Natural killer cell (primary cell): ENCODE results near the gene HAUS8. TPM values are rescaled to one million over a fixed set of nuclear protein-coding genes. Genes with fewer than 3 reads are reported as not detected.

Experiments used
- ATAC-seq, 3 donors: fragments of 150-1000 bp in 2 of 3; fragments of 200-7000 bp in 1 of 3; cut with Tn5 transposase; 1 replicate in 1 of 3; 2 replicates in 2 of 3; pipeline ENCODE4 v1.10.0; 2021; ENCODE audit warnings: mild to moderate bottlenecking in 2 of 3, moderate library complexity in 2 of 3
- DNase-seq, 2 donors: peaks; one replicate each; pipeline versions ENCODE4 v3.0.0 to v3.0.0-alpha.2; 2013 to 2021; ENCODE audit warnings: mixed read lengths in 1 of 2
- H3K27ac ChIP-seq: one replicate; pipeline ENCODE4 v1.5.1; 2013; ENCODE audit warnings: mild to moderate bottlenecking, low read length
- H3K27me3 ChIP-seq: one replicate; pipeline ENCODE4 v1.6.1; 2013; ENCODE audit warnings: low read length; ENCODE audit not compliant: control insufficient read depth, insufficient read depth
- H3K36me3 ChIP-seq: one replicate; pipeline ENCODE4 v1.6.1; 2013; ENCODE audit warnings: low read length; ENCODE audit not compliant: control insufficient read depth, insufficient read depth
- H3K4me1 ChIP-seq: one replicate; pipeline ENCODE4 v1.6.1; 2013; ENCODE audit warnings: low read length; ENCODE audit not compliant: control insufficient read depth, insufficient read depth
- H3K4me3 ChIP-seq: one replicate; pipeline ENCODE4 v1.5.1; 2013; ENCODE audit warnings: low read length
- H3K9me3 ChIP-seq: one replicate; pipeline ENCODE4 v1.6.1; 2013; ENCODE audit warnings: low read length; ENCODE audit not compliant: control insufficient read depth, insufficient read depth
- H3K27ac Mint-ChIP-seq, 2 donors: one replicate each; pipeline ENCODE4 v1.8.0; 2022; ENCODE audit warnings: mild to moderate bottlenecking in 2 of 2, mixed read lengths in 2 of 2, moderate library complexity in 1 of 2
- H3K27me3 Mint-ChIP-seq, 2 donors: one replicate each; pipeline ENCODE4 v1.8.0; 2022; ENCODE audit warnings: low read depth in 2 of 2, mixed read lengths in 2 of 2
- H3K36me3 Mint-ChIP-seq: one replicate; pipeline ENCODE4 v1.8.0; 2022; ENCODE audit warnings: mixed read lengths
- H3K4me1 Mint-ChIP-seq, 2 donors: one replicate each; pipeline ENCODE4 v1.8.0; 2022; ENCODE audit warnings: mixed read lengths in 2 of 2
- H3K4me3 Mint-ChIP-seq: one replicate; pipeline ENCODE4 v1.8.0; 2022; ENCODE audit warnings: mild to moderate bottlenecking, moderate library complexity, mixed read lengths
- H3K9me3 Mint-ChIP-seq, 2 donors: one replicate each; pipeline ENCODE4 v1.8.0; 2022; ENCODE audit warnings: mixed read lengths in 2 of 2
- WGBS: methylation state at CpG from one replicate; pipeline ENCODE4 v1.1.7; 2013; ENCODE audit warnings: missing lambda C conversion rate; ENCODE audit not compliant: insufficient coverage; 5-methylcytosine and 5-hydroxymethylcytosine counted together
- intact Hi-C: fragments of 100-400 bp; cut with micrococcal nuclease; formaldehyde crosslinking; loops from one replicate; pipeline ENCODE4 v1.14.2; 2022
- total RNA-seq, 4 donors: library from RNA; stranded (reverse); fragments of 120-200 nt in 1 of 4; gene quantifications; one replicate each; pipeline versions ENCODE4 v1.2.3 to v1.2.4, GENCODE V29; 2013 to 2022
- TF ChIP-seq, protein P1 (sequence below): fragments of 200-600 bp; IDR thresholded peaks from one replicate; pipeline ENCODE4 v1.8.0; 2022; ENCODE audit warnings: antibody characterized with exemption

HAUS8 gene
- total RNA-seq, 3 donors from 2014 or later (not counting 1 experiment from before 2014, with no cell fraction given) = 10.3 to 13.5 (median 10.4) TPM

DNA sequence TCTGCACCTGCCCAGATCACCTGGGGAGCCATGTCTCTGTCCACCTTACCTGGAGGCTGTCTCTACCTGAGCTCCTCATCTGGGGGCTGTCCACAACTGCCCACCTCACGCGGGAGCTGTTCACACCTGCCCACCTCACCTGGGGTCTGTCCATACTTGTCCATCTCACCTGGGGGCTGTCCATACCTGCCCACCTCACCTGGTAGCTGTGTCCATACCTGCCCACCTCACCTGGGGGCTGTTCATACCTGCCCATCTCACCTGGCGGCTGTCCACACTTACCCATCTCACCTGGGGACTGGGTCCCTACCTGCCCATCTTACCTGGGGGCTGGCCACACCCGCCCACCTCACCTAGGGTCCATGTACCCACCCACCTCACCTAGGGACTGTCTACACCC lies 38.6 kb downstream of the HAUS8 start:
- ATAC-seq (no peak), DNase-seq (no peak)
- intact Hi-C loops = no loop called here
- H3K27ac Mint-ChIP-seq = no peak overlapping the region
- no peak overlapping the region for H3K4me3 Mint-ChIP-seq
- no peaks in the 10 kb centered on the region for H3K4me1 Mint-ChIP-seq
- no peaks in the 10 kb centered on the region for H3K36me3 Mint-ChIP-seq
- TF ChIP-seq, protein P1, sequence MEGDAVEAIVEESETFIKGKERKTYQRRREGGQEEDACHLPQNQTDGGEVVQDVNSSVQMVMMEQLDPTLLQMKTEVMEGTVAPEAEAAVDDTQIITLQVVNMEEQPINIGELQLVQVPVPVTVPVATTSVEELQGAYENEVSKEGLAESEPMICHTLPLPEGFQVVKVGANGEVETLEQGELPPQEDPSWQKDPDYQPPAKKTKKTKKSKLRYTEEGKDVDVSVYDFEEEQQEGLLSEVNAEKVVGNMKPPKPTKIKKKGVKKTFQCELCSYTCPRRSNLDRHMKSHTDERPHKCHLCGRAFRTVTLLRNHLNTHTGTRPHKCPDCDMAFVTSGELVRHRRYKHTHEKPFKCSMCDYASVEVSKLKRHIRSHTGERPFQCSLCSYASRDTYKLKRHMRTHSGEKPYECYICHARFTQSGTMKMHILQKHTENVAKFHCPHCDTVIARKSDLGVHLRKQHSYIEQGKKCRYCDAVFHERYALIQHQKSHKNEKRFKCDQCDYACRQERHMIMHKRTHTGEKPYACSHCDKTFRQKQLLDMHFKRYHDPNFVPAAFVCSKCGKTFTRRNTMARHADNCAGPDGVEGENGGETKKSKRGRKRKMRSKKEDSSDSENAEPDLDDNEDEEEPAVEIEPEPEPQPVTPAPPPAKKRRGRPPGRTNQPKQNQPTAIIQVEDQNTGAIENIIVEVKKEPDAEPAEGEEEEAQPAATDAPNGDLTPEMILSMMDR = no peak
- peaks cover 2 to 15% of the 10 kb centered on the region in 2 donors for H3K27me3 Mint-ChIP-seq
- Histone ChIP-seq H3K27ac (no peak overlapping the region), H3K4me1 (peaks cover 7% of the 10 kb centered on the region), H3K36me3 (no peaks in the 10 kb centered on the region), H3K27me3 (no peaks in the 10 kb centered on the region), H3K4me3 (no peak overlapping the region), H3K9me3 (no peaks in the 10 kb centered on the region)
- H3K9me3 Mint-ChIP-seq = no peaks in the 10 kb centered on the region
- 88% methylated on average over 4 of the region's 4 CpGs for WGBS

DNA sequence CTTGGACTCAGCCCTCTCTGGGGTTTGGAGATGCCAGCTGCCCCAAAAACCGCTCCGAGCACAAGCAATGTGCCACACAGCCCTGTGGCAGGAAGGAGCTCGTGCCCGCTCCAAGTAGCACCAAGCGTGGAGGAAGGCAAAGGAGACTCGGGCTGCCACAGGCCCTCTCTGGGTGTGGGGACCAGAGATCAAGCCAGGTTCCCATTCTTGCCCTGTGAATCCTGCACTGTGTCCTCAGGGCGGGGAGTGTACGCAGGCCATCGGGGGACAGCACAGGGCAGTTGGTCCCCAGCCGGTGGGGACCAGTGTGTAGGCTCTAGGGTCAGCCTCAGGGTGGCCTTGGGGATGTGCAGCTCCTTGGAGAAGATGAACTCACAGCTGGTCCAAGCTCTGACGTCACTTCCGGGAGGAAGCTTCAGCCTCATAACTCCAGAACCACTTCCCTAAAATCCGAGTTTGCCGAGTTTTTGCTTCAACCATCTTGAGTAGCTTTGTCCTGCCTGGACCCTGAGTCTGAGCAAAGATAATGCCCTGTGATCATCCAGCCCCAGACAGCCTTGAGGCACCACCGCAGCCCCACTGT lies 39.3 kb downstream of the HAUS8 start:
- Histone ChIP-seq H3K4me3 (no peak overlapping the region), H3K27me3 (no peaks in the 10 kb centered on the region), H3K4me1 (peaks cover 7% of the 10 kb centered on the region), H3K27ac (no peak overlapping the region), H3K36me3 (no peaks in the 10 kb centered on the region), H3K9me3 (no peaks in the 10 kb centered on the region)
- no peaks in the 10 kb centered on the region for H3K4me1 Mint-ChIP-seq
- no peak overlapping the region for H3K27ac Mint-ChIP-seq
- intact Hi-C loops = no loop called here
- peaks cover 0 to 14% of the 10 kb centered on the region in 2 donors for H3K27me3 Mint-ChIP-seq
- ATAC-seq (no peak), DNase-seq (peak in 1 of 2 donors; percentile 22)
- TF ChIP-seq, protein P1 = no peak
- no peaks in the 10 kb centered on the region for H3K36me3 Mint-ChIP-seq
- no peak overlapping the region for H3K4me3 Mint-ChIP-seq
- 76% methylated on average over 15 of the region's 15 CpGs for WGBS
- H3K9me3 Mint-ChIP-seq = no peaks in the 10 kb centered on the region

DNA sequence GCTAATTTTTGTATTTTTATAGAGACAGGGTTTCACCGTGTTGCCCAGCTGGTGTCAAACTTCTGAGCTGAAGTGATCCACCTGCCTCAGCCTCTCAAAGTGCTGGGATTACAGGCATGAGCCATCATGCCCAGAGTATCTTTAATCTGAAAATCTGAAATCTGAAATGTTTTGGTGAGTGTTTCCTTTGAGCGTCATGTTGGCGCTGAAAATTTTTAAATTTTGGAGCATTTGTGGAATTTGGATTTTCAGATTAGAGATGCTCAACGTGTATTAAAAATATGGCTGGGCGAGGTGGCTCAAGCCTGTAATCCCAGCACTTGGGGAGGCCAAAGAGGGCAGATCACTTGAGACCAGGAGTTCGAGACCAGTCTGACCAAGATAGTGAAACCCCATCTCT lies 43.5 kb downstream of the HAUS8 start:
- TF ChIP-seq, protein P1 = no peak
- peaks cover 7% of the 10 kb centered on the region for H3K4me1 ChIP-seq
- Mint-ChIP-seq H3K36me3 (no peaks in the 10 kb centered on the region), H3K27me3 (peaks cover 19 to 21% of the 10 kb centered on the region in 2 donors), H3K9me3 (no peaks in the 10 kb centered on the region), H3K4me1 (no peaks in the 10 kb centered on the region), H3K27ac (no peak overlapping the region), H3K4me3 (no peak overlapping the region)
- DNase-seq (no peak), ATAC-seq (no peak)
- WGBS = 85% methylated on average over 6 of the region's 6 CpGs
- no peak overlapping the region for H3K27ac ChIP-seq
- peaks cover 7% of the 10 kb centered on the region for H3K27me3 ChIP-seq
- no peaks in the 10 kb centered on the region for H3K9me3 ChIP-seq
- no peak overlapping the region for H3K4me3 ChIP-seq
- no peaks in the 10 kb centered on the region for H3K36me3 ChIP-seq
- intact Hi-C loops = no loop called here

DNA sequence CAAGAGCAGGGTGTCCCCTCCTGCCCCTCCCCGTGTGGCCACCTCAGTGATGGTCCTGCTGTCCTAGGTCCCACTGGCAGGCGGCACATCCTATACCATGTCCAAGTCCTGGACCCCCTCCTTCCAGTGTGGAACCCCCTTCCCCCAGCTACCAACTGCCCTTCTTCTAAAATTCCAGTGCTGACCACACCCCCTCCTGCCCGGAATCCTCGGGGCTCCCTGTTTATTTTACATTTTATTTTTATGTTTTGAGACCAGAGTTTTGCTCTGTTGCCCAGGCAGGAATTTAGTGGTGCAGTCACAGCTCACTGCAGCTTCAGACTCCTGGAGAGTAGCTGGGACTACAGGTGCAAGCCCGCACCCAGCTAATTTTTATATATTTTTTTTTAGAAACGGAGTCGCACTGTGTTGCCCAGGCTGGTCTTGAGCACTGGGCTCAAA lies 47.7 kb downstream of the HAUS8 start:
- DNase-seq (no peak), ATAC-seq (no peak)
- Histone ChIP-seq H3K4me1 (peaks cover 7% of the 10 kb centered on the region), H3K27ac (no peak overlapping the region), H3K36me3 (no peaks in the 10 kb centered on the region), H3K4me3 (no peak overlapping the region), H3K9me3 (peaks cover 12% of the 10 kb centered on the region), H3K27me3 (peaks cover 10% of the 10 kb centered on the region)
- H3K27me3 Mint-ChIP-seq = peaks cover 38 to 54% of the 10 kb centered on the region in 2 donors
- H3K36me3 Mint-ChIP-seq = no peaks in the 10 kb centered on the region
- H3K4me3 Mint-ChIP-seq = peak overlapping the region; percentile 45
- TF ChIP-seq, protein P1 = no peak
- peaks cover 7% of the 10 kb centered on the region in 2 donors for H3K4me1 Mint-ChIP-seq
- WGBS = 55% methylated on average over 7 of the region's 7 CpGs
- peaks cover 2 to 6% of the 10 kb centered on the region in 2 donors for H3K9me3 Mint-ChIP-seq
- H3K27ac Mint-ChIP-seq = no peak overlapping the region
- intact Hi-C loops = no loop called here
